CD14-positive monocyte (primary cell): ENCODE results near the gene WWC2. TPM values are rescaled to one million over a fixed set of nuclear protein-coding genes. Genes with fewer than 3 reads are reported as not detected.

ENCODE experiments used
- DNase-seq, 3 donors: peaks; one replicate each; pipeline ENCODE4 v3.0.0-alpha.2; 2011 to 2022
- H2AFZ ChIP-seq: 2 replicates; pipeline ENCODE4 v1.6.0; 2012; ENCODE audit warnings: mild to moderate bottlenecking, low read depth, low read length, inconsistent platforms; ENCODE audit not compliant: insufficient read depth, poor library complexity, severe bottlenecking
- H3K27ac ChIP-seq, 2 donors: 1 replicate in 1 of 2; 2 replicates in 1 of 2; pipeline ENCODE4 v1.5.1; 2012 to 2013; ENCODE audit warnings: low read length in 2 of 2, control low read depth in 1 of 2, inconsistent platforms in 1 of 2, low read depth in 1 of 2, mild to moderate bottlenecking in 1 of 2
- H3K27me3 ChIP-seq, 2 donors: one replicate each; pipeline versions ENCODE4 v1.6.0 to v1.6.1; 2011 to 2013; ENCODE audit warnings: low read length in 2 of 2; ENCODE audit not compliant: control insufficient read depth in 2 of 2, insufficient read depth in 2 of 2
- H3K36me3 ChIP-seq, 2 donors: replicated peaks in 1 of 2; 1 replicate in 1 of 2; 2 replicates in 1 of 2; pipeline versions ENCODE4 v1.5.1 to v1.6.1; 2012 to 2013; ENCODE audit warnings: low read length in 2 of 2, control low read depth in 1 of 2, inconsistent platforms in 1 of 2, mild to moderate bottlenecking in 1 of 2; ENCODE audit not compliant: insufficient read depth in 2 of 2, control insufficient read depth in 1 of 2
- H3K4me1 ChIP-seq, 2 donors: 1 replicate in 1 of 2; 2 replicates in 1 of 2; pipeline versions ENCODE4 v1.5.1 to v1.6.1; 2012 to 2013; ENCODE audit warnings: low read length in 2 of 2, control low read depth in 1 of 2, inconsistent platforms in 1 of 2, mild to moderate bottlenecking in 1 of 2, moderate library complexity in 1 of 2; ENCODE audit not compliant: insufficient read depth in 2 of 2, control insufficient read depth in 1 of 2
- H3K4me2 ChIP-seq: replicated peaks from 2 replicates; pipeline ENCODE3; 2012; ENCODE audit warnings: low read length, moderate library complexity, mild to moderate bottlenecking; ENCODE audit not compliant: poor library complexity, severe bottlenecking; ENCODE audit errors: extremely low read depth
- H3K4me3 ChIP-seq, 3 experiments: fragments of 200-600 bp in 1 of 3; sonication (generic) in 1 of 3; replicated peaks in 1 of 3; 1 replicate in 2 of 3; 2 replicates in 1 of 3; pipeline ENCODE4 v1.5.1; 2011 to 2013; ENCODE audit warnings: low read length in 3 of 3, mild to moderate bottlenecking in 3 of 3, control low read depth in 2 of 3, low read depth in 2 of 3, inconsistent platforms in 1 of 3, moderate library complexity in 1 of 3
- H3K79me2 ChIP-seq: 2 replicates; pipeline ENCODE4 v1.6.0; 2012; ENCODE audit warnings: mild to moderate bottlenecking, control low read depth, inconsistent platforms, low read length, moderate library complexity; ENCODE audit not compliant: insufficient read depth
- H3K9ac ChIP-seq: 2 replicates; pipeline ENCODE4 v1.6.0; 2017; ENCODE audit warnings: low read length, mild to moderate bottlenecking; ENCODE audit not compliant: insufficient read depth, poor library complexity, severe bottlenecking
- H3K9me3 ChIP-seq, 2 donors: replicated peaks in 1 of 2; 1 replicate in 1 of 2; 2 replicates in 1 of 2; pipeline versions ENCODE4 v1.5.1 to v1.6.1; 2012 to 2013; ENCODE audit warnings: low read length in 2 of 2, control low read depth in 1 of 2; ENCODE audit not compliant: control insufficient read depth in 1 of 2, insufficient read depth in 1 of 2
- H4K20me1 ChIP-seq: 2 replicates; pipeline ENCODE4 v1.6.0; 2012; ENCODE audit warnings: mild to moderate bottlenecking, low read length, control low read depth, moderate library complexity; ENCODE audit not compliant: insufficient read depth
- H3K27ac Mint-ChIP-seq, 7 donors: one replicate each; pipeline ENCODE4 v1.8.0; 2020; ENCODE audit warnings: mild to moderate bottlenecking in 7 of 7, mixed read lengths in 7 of 7, moderate library complexity in 6 of 7, inconsistent platforms in 2 of 7
- H3K27me3 Mint-ChIP-seq, 3 donors: one replicate each; pipeline ENCODE4 v1.8.0; 2021 to 2022; ENCODE audit warnings: low read depth in 3 of 3, mild to moderate bottlenecking in 3 of 3, mixed read lengths in 3 of 3, moderate library complexity in 3 of 3, inconsistent platforms in 1 of 3
- H3K36me3 Mint-ChIP-seq, 2 donors: one replicate each; pipeline ENCODE4 v1.8.0; 2020; ENCODE audit warnings: mixed read lengths in 2 of 2, inconsistent platforms in 1 of 2, mild to moderate bottlenecking in 1 of 2
- H3K4me1 Mint-ChIP-seq: one replicate; pipeline ENCODE4 v1.8.0; 2020; ENCODE audit warnings: mild to moderate bottlenecking, mixed read lengths
- H3K4me3 Mint-ChIP-seq, 2 donors: one replicate each; pipeline ENCODE4 v1.8.0; 2020; ENCODE audit warnings: mild to moderate bottlenecking in 2 of 2, mixed read lengths in 2 of 2, moderate library complexity in 1 of 2
- H3K9me3 Mint-ChIP-seq, 7 donors: one replicate each; pipeline ENCODE4 v1.8.0; 2020 to 2022; ENCODE audit warnings: mixed read lengths in 7 of 7, mild to moderate bottlenecking in 6 of 7, moderate library complexity in 6 of 7, inconsistent platforms in 2 of 7
- CTCF ChIP-seq: fragments of 200-600 bp; IDR thresholded peaks from one replicate; pipeline ENCODE4 v1.8.0; 2022; ENCODE audit warnings: antibody characterized with exemption, mild to moderate bottlenecking
- WGBS: methylation state at CpG from one replicate; pipeline ENCODE4 v1.1.5; 2013; ENCODE audit warnings: missing lambda C conversion rate; ENCODE audit not compliant: insufficient coverage; 5-methylcytosine and 5-hydroxymethylcytosine counted together
- intact Hi-C, 2 donors: fragments of 100-400 bp; cut with micrococcal nuclease; formaldehyde crosslinking; loops; one replicate each; pipeline versions ENCODE4 v1.15.0 to v1.15.1; 2023
- polyA plus RNA-seq, 3 donors: library from polyadenylated mRNA; depleted of rRNA in 1 of 3; unstranded in 2 of 3; stranded (reverse) in 1 of 3; fragments of 300-500 nt in 2 of 3; fragments of >200 nt in 1 of 3; fragmentation: Illumina TruSeq in 2 of 3; gene quantifications; 1 replicate in 2 of 3; 2 replicates in 1 of 3; pipeline ENCODE4 v1.2.3, GENCODE V29; 2012 to 2021

Gene WWC2
- polyA plus RNA-seq, 3 donors: 1.9 to 3.8 (median 2.9) TPM

- no peak overlapping the region for H3K4me2 ChIP-seq
- intact Hi-C loops: no loop called here
- no peak overlapping the region for H3K9ac ChIP-seq
- no peaks in the 10 kb centered on the region for H3K4me1 Mint-ChIP-seq
- TF ChIP-seq CTCF: no peak
- H3K9me3 ChIP-seq: no peaks in the 10 kb centered on the region
- no peaks in the 10 kb centered on the region for H3K27me3 Mint-ChIP-seq
- no CpG with 5 or more reads among the region's 3 CpGs for WGBS
- no peaks in the 10 kb centered on the region for H3K79me2 ChIP-seq
- H3K4me1 ChIP-seq: no peaks in the 10 kb centered on the region
- no peak overlapping the region for H3K4me3 ChIP-seq
- H3K27ac ChIP-seq: no peak overlapping the region
- H3K27ac Mint-ChIP-seq: no peak overlapping the region
- no peak overlapping the region for H2AFZ ChIP-seq
- H3K9me3 Mint-ChIP-seq: no peaks in the 10 kb centered on the region
- no peaks in the 10 kb centered on the region for H3K36me3 ChIP-seq
- DNase-seq: no peak
- no peaks in the 10 kb centered on the region for H3K27me3 ChIP-seq
- H4K20me1 ChIP-seq: no peaks in the 10 kb centered on the region
- H3K4me3 Mint-ChIP-seq: no peak overlapping the region
- H3K36me3 Mint-ChIP-seq: no peaks in the 10 kb centered on the region
Observed at GRCh38 chr4:183223053-183223452, 124.0 kb downstream of the WWC2 start.

- Histone ChIP-seq H3K27me3 (no peaks in the 10 kb centered on the region), H3K9me3 (no peaks in the 10 kb centered on the region), H2AFZ (no peak overlapping the region), H3K79me2 (no peaks in the 10 kb centered on the region), H3K4me1 (no peaks in the 10 kb centered on the region), H3K4me3 (no peak overlapping the region), H3K27ac (no peak overlapping the region), H3K36me3 (no peaks in the 10 kb centered on the region), H4K20me1 (no peaks in the 10 kb centered on the region), H3K4me2 (no peak overlapping the region), H3K9ac (no peak overlapping the region)
- Mint-ChIP-seq H3K9me3 (no peaks in the 10 kb centered on the region), H3K4me1 (no peaks in the 10 kb centered on the region), H3K4me3 (no peak overlapping the region), H3K27ac (no peak overlapping the region), H3K36me3 (peaks cover 0 to 2% of the 10 kb centered on the region in 2 donors), H3K27me3 (no peaks in the 10 kb centered on the region)
- no peak for DNase-seq
- intact Hi-C loops: no loop called here
- TF ChIP-seq CTCF: no peak
Observed at GRCh38 chr4:183229397-183229796, 130.3 kb downstream of the WWC2 start.
